Body of pancreas (tissue), 4 donors: ENCODE data around the gene LMBRD2. TPM values are rescaled to one million over a fixed set of nuclear protein-coding genes. Genes with fewer than 3 reads are reported as not detected.

Experiments used
- ATAC-seq: fragments of 150-250 bp; one replicate; pipeline ENCODE4 v1.9.1; 2016
- DNase-seq, 4 donors: peaks; one replicate each; pipeline ENCODE4 v3.0.0-alpha.2; 2019
- H3K27ac ChIP-seq, 4 donors: fragments of 200-600 bp; sonication (generic); 1 replicate in 3 of 4; 2 replicates in 1 of 4; pipeline versions ENCODE4 v1.5.1 to v1.6.1; 2016 to 2019; ENCODE audit warnings: mild to moderate bottlenecking in 1 of 4, mixed read lengths in 1 of 4, moderate library complexity in 1 of 4
- H3K27me3 ChIP-seq, 2 donors: fragments of 200-600 bp; sonication (generic); one replicate each; pipeline ENCODE4 v1.6.0; 2016; ENCODE audit warnings: mild to moderate bottlenecking in 1 of 2
- H3K36me3 ChIP-seq, 2 donors: fragments of 200-600 bp; sonication (generic); replicated peaks in 1 of 2; 2 replicates each; pipeline ENCODE4 v1.5.1; 2016; ENCODE audit warnings: low read depth in 2 of 2; ENCODE audit not compliant: insufficient read depth in 1 of 2
- H3K4me1 ChIP-seq: fragments of 200-600 bp; sonication (generic); one replicate; pipeline ENCODE4 v1.6.0; 2016
- H3K4me3 ChIP-seq, 2 donors: fragments of 200-600 bp; sonication (generic); 1 replicate in 1 of 2; 2 replicates in 1 of 2; pipeline ENCODE4 v1.5.1; 2016 to 2019
- H3K9me3 ChIP-seq, 3 donors: fragments of 200-600 bp; sonication (generic); 1 replicate in 2 of 3; 2 replicates in 1 of 3; pipeline ENCODE4 v1.5.1; 2016
- POLR2A ChIP-seq, 3 donors: fragments of 450-650 bp; IDR thresholded peaks; one replicate each; pipeline ENCODE4 v1.6.1; 2016; ENCODE audit warnings: antibody characterized with exemption in 3 of 3, mild to moderate bottlenecking in 2 of 3
- WGBS, 2 donors: methylation state at CpG; one replicate each; pipeline ENCODE4 v1.1.5; 2017; 5-methylcytosine and 5-hydroxymethylcytosine counted together
- intact Hi-C: fragments of 100-400 bp; cut with DNase I; formaldehyde crosslinking; loops from one replicate; pipeline ENCODE4 v1.15.1; 2023
- total RNA-seq, 2 donors: library from RNA; depleted of rRNA; stranded (reverse); fragments of >200 nt; gene quantifications; one replicate each; pipeline ENCODE4 v1.1.0, GENCODE V29; 2016
- TF ChIP-seq, protein P1 (sequence below), 7 experiments: fragments of 450-650 bp in 4 of 7; fragments of 200-600 bp in 3 of 7; sonication (generic) in 3 of 7; IDR thresholded peaks; one replicate each; pipeline ENCODE4 v1.5.1; 2016 to 2019; ENCODE audit warnings: antibody characterized with exemption in 7 of 7

Gene LMBRD2
- total RNA-seq, 2 donors from 2014 or later = 5.6 to 8.6 TPM

DNA sequence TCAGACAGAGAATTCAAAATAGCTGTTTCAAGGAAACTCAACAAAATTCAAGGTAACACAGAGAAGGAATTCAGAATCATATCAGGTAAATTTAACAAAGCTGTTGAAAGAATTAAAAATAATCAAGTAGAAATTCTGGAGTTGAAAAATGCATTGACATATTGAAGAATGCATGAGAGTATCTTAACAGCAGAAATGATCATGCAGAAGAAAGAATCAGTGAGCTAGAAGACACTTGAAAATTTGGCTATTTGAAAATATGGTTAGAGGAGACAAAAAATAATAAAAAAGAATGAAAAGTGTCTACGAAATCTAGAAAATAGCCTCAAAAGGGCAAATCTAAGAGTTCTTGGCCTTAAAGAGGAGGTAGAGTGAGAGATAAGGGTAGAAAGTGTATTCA is 22.9 kb downstream of the LMBRD2 start:
- Histone ChIP-seq H3K4me1 (no peaks in the 10 kb centered on the region), H3K4me3 (no peak overlapping the region), H3K36me3 (no peaks in the 10 kb centered on the region), H3K27ac (no peak overlapping the region), H3K27me3 (no peaks in the 10 kb centered on the region), H3K9me3 (no peaks in the 10 kb centered on the region)
- TF ChIP-seq POLR2A (IDR thresholded peaks at IDR 0.05) = no peak
- TF ChIP-seq, protein P1, sequence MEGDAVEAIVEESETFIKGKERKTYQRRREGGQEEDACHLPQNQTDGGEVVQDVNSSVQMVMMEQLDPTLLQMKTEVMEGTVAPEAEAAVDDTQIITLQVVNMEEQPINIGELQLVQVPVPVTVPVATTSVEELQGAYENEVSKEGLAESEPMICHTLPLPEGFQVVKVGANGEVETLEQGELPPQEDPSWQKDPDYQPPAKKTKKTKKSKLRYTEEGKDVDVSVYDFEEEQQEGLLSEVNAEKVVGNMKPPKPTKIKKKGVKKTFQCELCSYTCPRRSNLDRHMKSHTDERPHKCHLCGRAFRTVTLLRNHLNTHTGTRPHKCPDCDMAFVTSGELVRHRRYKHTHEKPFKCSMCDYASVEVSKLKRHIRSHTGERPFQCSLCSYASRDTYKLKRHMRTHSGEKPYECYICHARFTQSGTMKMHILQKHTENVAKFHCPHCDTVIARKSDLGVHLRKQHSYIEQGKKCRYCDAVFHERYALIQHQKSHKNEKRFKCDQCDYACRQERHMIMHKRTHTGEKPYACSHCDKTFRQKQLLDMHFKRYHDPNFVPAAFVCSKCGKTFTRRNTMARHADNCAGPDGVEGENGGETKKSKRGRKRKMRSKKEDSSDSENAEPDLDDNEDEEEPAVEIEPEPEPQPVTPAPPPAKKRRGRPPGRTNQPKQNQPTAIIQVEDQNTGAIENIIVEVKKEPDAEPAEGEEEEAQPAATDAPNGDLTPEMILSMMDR (IDR thresholded peaks at IDR 0.05) = no peak
- ATAC-seq (no peak), DNase-seq (no peak)
- intact Hi-C loops = no loop called here
- WGBS, 2 donors = 83 to 100% methylated on average over 1 of the region's 1 CpG

DNA sequence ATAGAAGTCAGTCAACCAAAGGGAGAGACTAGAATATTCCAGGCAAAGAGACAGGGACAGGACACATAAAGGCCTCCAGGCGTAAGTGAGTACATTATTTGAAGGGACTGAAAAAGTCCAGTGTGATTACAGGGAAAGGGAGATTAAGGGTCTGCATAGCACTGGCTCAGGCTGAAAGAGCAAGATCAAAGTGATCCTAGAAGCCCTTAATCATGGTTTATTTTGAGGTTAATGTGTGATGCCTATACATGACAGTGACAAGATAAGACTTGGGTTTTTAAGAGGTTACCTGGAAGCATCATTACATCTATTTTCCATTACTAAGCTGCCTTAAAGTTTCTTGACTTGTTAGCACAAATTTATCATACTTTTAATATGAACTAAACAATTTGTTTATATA is 25.8 kb downstream of the LMBRD2 start:
- ATAC-seq (no peak), DNase-seq (no peak)
- WGBS, 2 donors = 95 to 100% methylated on average over 1 of the region's 1 CpG
- H3K4me1 ChIP-seq = no peaks in the 10 kb centered on the region
- TF ChIP-seq, protein P1 (IDR thresholded peaks at IDR 0.05) = no peak
- TF ChIP-seq POLR2A (IDR thresholded peaks at IDR 0.05) = no peak
- no peaks in the 10 kb centered on the region for H3K27me3 ChIP-seq
- intact Hi-C loops = no loop called here
- H3K4me3 ChIP-seq = no peak overlapping the region
- no peaks in the 10 kb centered on the region for H3K9me3 ChIP-seq
- H3K27ac ChIP-seq = no peak overlapping the region
- peaks cover 0 to 3% of the 10 kb centered on the region in 2 donors for H3K36me3 ChIP-seq

DNA sequence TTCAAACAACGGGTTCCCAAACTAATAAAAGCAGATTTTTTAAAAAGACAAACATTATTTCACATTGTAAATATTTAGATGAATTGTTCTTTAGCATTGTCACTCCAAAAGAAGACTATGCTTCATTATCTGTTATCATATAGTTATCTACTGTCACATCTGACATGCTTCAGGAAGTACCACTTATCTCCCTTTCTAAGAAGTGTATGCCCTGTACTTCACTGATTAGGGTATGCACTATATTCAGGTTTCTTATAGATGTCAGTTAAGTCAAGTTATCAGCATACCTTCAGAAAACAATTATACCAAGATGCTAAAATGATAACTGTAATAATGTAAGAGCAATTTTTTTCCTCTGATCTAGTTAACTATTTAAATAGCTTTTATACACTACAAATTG is 40.4 kb downstream of the LMBRD2 start:
- peaks cover 0 to 8% of the 10 kb centered on the region in 2 donors for H3K36me3 ChIP-seq
- DNase-seq = no peak
- H3K27ac ChIP-seq = no peak overlapping the region
- ATAC-seq = no peak
- H3K4me3 ChIP-seq = no peak overlapping the region
- 91 to 98% methylated on average over 1 of the region's 1 CpG for WGBS, 2 donors
- H3K4me1 ChIP-seq = peaks cover 4% of the 10 kb centered on the region
- no peaks in the 10 kb centered on the region for H3K27me3 ChIP-seq
- intact Hi-C loops = no loop called here
- TF ChIP-seq, protein P1 (IDR thresholded peaks at IDR 0.05) = no peak
- no peak for TF ChIP-seq POLR2A (IDR thresholded peaks at IDR 0.05)
- H3K9me3 ChIP-seq = no peaks in the 10 kb centered on the region

DNA sequence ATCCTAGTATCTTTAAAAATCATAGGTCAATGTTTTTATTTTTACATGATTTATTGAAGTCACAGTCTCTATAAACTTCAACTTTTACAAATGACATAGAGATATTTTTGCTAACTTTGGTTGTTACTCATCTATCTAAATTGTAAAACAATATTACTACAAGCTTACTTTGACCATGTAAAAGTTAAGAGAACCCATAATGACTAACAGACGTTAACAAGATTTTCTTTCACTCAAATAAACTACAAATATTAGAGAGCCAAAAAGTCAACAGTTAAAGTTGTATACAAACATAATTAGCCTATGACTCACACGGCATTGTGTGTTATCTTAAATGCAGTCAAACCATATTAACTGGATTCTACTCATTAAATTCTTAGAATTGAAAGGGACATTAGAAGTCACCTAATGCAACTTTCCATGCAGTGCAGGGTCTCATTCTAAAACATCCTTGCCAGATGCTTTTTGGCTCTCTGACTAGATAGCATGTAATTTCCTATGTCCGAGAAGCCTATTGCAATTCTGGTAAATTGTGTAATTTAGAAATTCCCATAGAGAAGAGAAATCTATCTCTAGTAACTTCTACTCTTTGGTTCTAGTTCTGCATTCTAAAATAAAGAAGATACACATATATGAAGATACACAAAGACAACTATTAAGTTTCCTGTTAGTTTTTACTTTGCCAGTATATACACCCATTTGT is 42.8 kb downstream of the LMBRD2 start:
- peaks cover 4% of the 10 kb centered on the region for H3K4me1 ChIP-seq
- H3K4me3 ChIP-seq = no peak overlapping the region
- H3K9me3 ChIP-seq = no peaks in the 10 kb centered on the region
- ATAC-seq (no peak), DNase-seq (no peak)
- intact Hi-C loops = no loop called here
- no peaks in the 10 kb centered on the region for H3K27me3 ChIP-seq
- peaks cover 0 to 5% of the 10 kb centered on the region in 2 donors for H3K36me3 ChIP-seq
- 50 to 61% methylated on average over 3 of the region's 3 CpGs for WGBS, 2 donors
- no peak for TF ChIP-seq POLR2A (IDR thresholded peaks at IDR 0.05)
- TF ChIP-seq, protein P1 (IDR thresholded peaks at IDR 0.05) = no peak
- no peak overlapping the region for H3K27ac ChIP-seq

DNA sequence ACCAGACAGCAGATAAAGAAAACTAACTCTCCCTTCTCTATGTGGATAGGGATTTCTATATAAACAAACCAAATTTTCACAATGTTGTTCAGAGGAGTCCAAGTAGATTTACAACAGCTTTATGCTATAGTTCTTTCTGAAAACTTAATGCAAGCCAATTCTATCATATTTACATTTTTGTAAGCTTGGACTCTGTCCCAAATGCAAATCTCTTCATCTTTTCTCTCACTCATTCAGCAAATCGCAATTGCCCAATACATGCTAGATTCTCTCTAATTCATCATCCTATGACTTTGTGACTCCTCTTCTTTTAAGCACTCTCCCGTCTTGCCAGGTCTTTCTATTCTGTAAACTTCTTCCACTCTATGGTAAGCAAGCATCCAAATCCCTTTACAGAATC is 45.9 kb downstream of the LMBRD2 start:
- no peak overlapping the region for H3K4me3 ChIP-seq
- no peaks in the 10 kb centered on the region for H3K4me1 ChIP-seq
- no peaks in the 10 kb centered on the region for H3K9me3 ChIP-seq
- H3K27me3 ChIP-seq = no peaks in the 10 kb centered on the region
- H3K36me3 ChIP-seq = peaks cover 0 to 3% of the 10 kb centered on the region in 2 donors
- 59 to 72% methylated on average over 2 of the region's 2 CpGs for WGBS, 2 donors
- intact Hi-C loops = no loop called here
- ATAC-seq (no peak), DNase-seq (no peak)
- no peak overlapping the region for H3K27ac ChIP-seq
- no peak for TF ChIP-seq POLR2A (IDR thresholded peaks at IDR 0.05)
- TF ChIP-seq, protein P1 (IDR thresholded peaks at IDR 0.05) = no peak
